B cell (primary cell): Measurements from ENCODE around the gene PRDX3. TPM values are rescaled to one million over a fixed set of nuclear protein-coding genes. Genes with fewer than 3 reads are reported as not detected.

Experiments used
- ATAC-seq: fragments of 200-7000 bp; cut with Tn5 transposase; one replicate; pipeline ENCODE4 v1.10.0; 2021; ENCODE audit warnings: low read depth, mild to moderate bottlenecking, moderate number of reproducible peaks, moderate library complexity
- CTCF ChIA-PET: fragments of 350-600 bp; sonication (Branson Sonifier 250); formaldehyde crosslinking; loops from one replicate; lab custom pipeline; 2021; ENCODE audit warnings: antibody characterized with exemption, inconsistent platforms; lab: Charles Lee
- POLR2A ChIA-PET: fragments of 350-600 bp; sonication (Branson Sonifier 250); formaldehyde crosslinking; loops from one replicate; lab custom pipeline; 2021; ENCODE audit warnings: antibody characterized with exemption; lab: Charles Lee
- DNase-seq: peaks from one replicate; pipeline ENCODE4 v3.0.0; 2013
- H2AFZ ChIP-seq: 2 replicates; pipeline ENCODE4 v1.6.1; 2012; ENCODE audit warnings: mild to moderate bottlenecking, low read depth, low read length; ENCODE audit not compliant: insufficient read depth, poor library complexity, severe bottlenecking
- H3K27ac ChIP-seq, 2 donors: 1 replicate in 1 of 2; 2 replicates in 1 of 2; pipeline ENCODE4 v1.5.1; 2012 to 2013; ENCODE audit warnings: low read length in 2 of 2, mild to moderate bottlenecking in 2 of 2, moderate library complexity in 1 of 2
- H3K27me3 ChIP-seq, 4 experiments: fragments of 200-600 bp in 1 of 4; sonication (generic) in 1 of 4; replicated peaks in 1 of 4; 1 replicate in 2 of 4; 2 replicates in 2 of 4; pipeline versions ENCODE4 v1.6.1 to v1.7.0; 2013 to 2016; ENCODE audit warnings: low read length in 3 of 4, mild to moderate bottlenecking in 2 of 4, mixed read lengths in 1 of 4, moderate library complexity in 1 of 4; ENCODE audit not compliant: insufficient read depth in 4 of 4, control insufficient read depth in 3 of 4; ENCODE audit errors: control extremely low read depth in 1 of 4
- H3K36me3 ChIP-seq, 2 experiments: replicated peaks in 1 of 2; 1 replicate in 1 of 2; 2 replicates in 1 of 2; pipeline versions ENCODE4 v1.6.1 to v1.7.1; 2013; ENCODE audit warnings: low read length in 1 of 2; ENCODE audit not compliant: insufficient read depth in 2 of 2, control insufficient read depth in 1 of 2; ENCODE audit errors: control extremely low read depth in 1 of 2, extremely low read depth in 1 of 2
- H3K4me1 ChIP-seq, 2 donors: fragments of 200-600 bp in 1 of 2; sonication (generic) in 1 of 2; 1 replicate in 1 of 2; 2 replicates in 1 of 2; pipeline versions ENCODE4 v1.5.1 to v1.6.1; 2013 to 2017; ENCODE audit warnings: low read length in 2 of 2; ENCODE audit not compliant: control insufficient read depth in 2 of 2, insufficient read depth in 2 of 2
- H3K4me2 ChIP-seq: replicated peaks from 2 replicates; pipeline ENCODE3; 2012; ENCODE audit warnings: mild to moderate bottlenecking, low read depth, low read length; ENCODE audit not compliant: poor library complexity, severe bottlenecking
- H3K4me3 ChIP-seq, 5 experiments: fragments of 200-600 bp in 1 of 5; sonication (generic) in 1 of 5; 1 replicate in 3 of 5; 2 replicates in 2 of 5; pipeline versions ENCODE4 v1.5.1 to v1.7.0; 2011 to 2016; ENCODE audit warnings: low read length in 4 of 5, mild to moderate bottlenecking in 4 of 5, low read depth in 2 of 5, control low read depth in 1 of 5, moderate library complexity in 1 of 5; ENCODE audit not compliant: insufficient read depth in 1 of 5; ENCODE audit errors: control extremely low read depth in 1 of 5, extremely low read depth in 1 of 5
- H3K79me2 ChIP-seq: fragments of 200-600 bp; sonication (generic); one replicate; pipeline ENCODE4 v1.6.0; 2016; ENCODE audit warnings: low read length; ENCODE audit not compliant: control insufficient read depth, insufficient read depth
- H3K9ac ChIP-seq: fragments of 200-600 bp; sonication (generic); 2 replicates; pipeline ENCODE4 v1.6.1; 2017; ENCODE audit warnings: mild to moderate bottlenecking, low read length, moderate library complexity
- H3K9me3 ChIP-seq, 3 donors: one replicate each; pipeline versions ENCODE4 v1.6.1 to v1.7.1; 2013; ENCODE audit warnings: low read length in 2 of 3; ENCODE audit not compliant: control insufficient read depth in 2 of 3, insufficient read depth in 1 of 3; ENCODE audit errors: control extremely low read depth in 1 of 3
- H4K20me1 ChIP-seq: 2 replicates; pipeline ENCODE4 v1.6.0; 2012; ENCODE audit warnings: mild to moderate bottlenecking, low read length; ENCODE audit not compliant: insufficient read depth, control insufficient read depth, poor library complexity, severe bottlenecking
- H3K27ac Mint-ChIP-seq: one replicate; pipeline ENCODE4 v1.8.0; 2021; ENCODE audit warnings: mixed read lengths
- H3K27me3 Mint-ChIP-seq: one replicate; pipeline ENCODE4 v1.8.0; 2021; ENCODE audit warnings: mixed read lengths
- H3K4me1 Mint-ChIP-seq: one replicate; pipeline ENCODE4 v1.8.0; 2021; ENCODE audit warnings: mixed read lengths
- H3K4me3 Mint-ChIP-seq: one replicate; pipeline ENCODE4 v1.8.0; 2021; ENCODE audit warnings: mixed read lengths
- H3K9me3 Mint-ChIP-seq: one replicate; pipeline ENCODE4 v1.8.0; 2022; ENCODE audit warnings: mixed read lengths; ENCODE audit not compliant: insufficient read depth
- CTCF ChIP-seq: fragments of 200-600 bp; IDR thresholded peaks from one replicate; pipeline ENCODE4 v1.8.0; 2022; ENCODE audit warnings: antibody characterized with exemption, mild to moderate bottlenecking
- EZH2 ChIP-seq: IDR thresholded peaks from 2 replicates; pipeline ENCODE4 v1.6.1; 2012; ENCODE audit warnings: borderline replicate concordance, low read depth, mild to moderate bottlenecking, moderate library complexity, low read length; ENCODE audit not compliant: insufficient read depth, poor library complexity, severe bottlenecking
- WGBS: methylation state at CpG from one replicate; pipeline ENCODE4 v1.1.5; 2013; ENCODE audit warnings: missing lambda C conversion rate; ENCODE audit not compliant: insufficient coverage; 5-methylcytosine and 5-hydroxymethylcytosine counted together
- intact Hi-C: fragments of 100-400 bp; cut with micrococcal nuclease; formaldehyde crosslinking; loops from one replicate; pipeline ENCODE4 v1.10.0; 2022
- polyA plus RNA-seq: library from polyadenylated mRNA; depleted of rRNA; stranded (reverse); fragments of >200 nt; gene quantifications from 2 replicates; pipeline ENCODE4 v1.2.3, GENCODE V29; 2012
- total RNA-seq, 2 donors: library from RNA; stranded (reverse); fragments of 120-200 nt in 1 of 2; gene quantifications; 1 replicate in 1 of 2; 2 replicates in 1 of 2; pipeline versions ENCODE4 v1.2.3 to v1.2.4, GENCODE V29; 2013 to 2022

PRDX3 gene
- total and polyA plus RNA-seq, 2 donors (not counting 1 experiment from before 2014, with no cell fraction given) = 18.0 to 36.3 TPM

GRCh38 chr10:119149729-119150128, 28.9 kb downstream of the PRDX3 start:
- H3K27me3 ChIP-seq = no peaks in the 10 kb centered on the region
- no peak for DNase-seq
- no peak overlapping the region for H3K4me3 ChIP-seq
- no peak overlapping the region for H3K27ac ChIP-seq
- ATAC-seq = no peak
- H3K9me3 ChIP-seq = peaks cover 0 to 1% (median 0%) of the 10 kb centered on the region in 3 donors
- H3K9ac ChIP-seq = no peak overlapping the region
- ChIA-PET CTCF (no interaction called here), POLR2A (no interaction called here)
- H3K79me2 ChIP-seq = no peaks in the 10 kb centered on the region
- intact Hi-C loops = no loop called here
- no peaks in the 10 kb centered on the region for H4K20me1 ChIP-seq
- 91% methylated on average over 9 of the region's 13 CpGs for WGBS
- no peak overlapping the region for H3K27ac Mint-ChIP-seq
- no peak overlapping the region for H2AFZ ChIP-seq
- H3K9me3 Mint-ChIP-seq = no peaks in the 10 kb centered on the region
- H3K4me2 ChIP-seq = no peak overlapping the region
- H3K27me3 Mint-ChIP-seq = no peaks in the 10 kb centered on the region
- no peak overlapping the region for H3K4me3 Mint-ChIP-seq
- peaks cover 3 to 33% of the 10 kb centered on the region in 2 experiments for H3K36me3 ChIP-seq
- no peaks in the 10 kb centered on the region for H3K4me1 ChIP-seq
- no peaks in the 10 kb centered on the region for H3K4me1 Mint-ChIP-seq
- TF ChIP-seq CTCF (no peak), EZH2 (no peak)

- Mint-ChIP-seq H3K9me3 (no peaks in the 10 kb centered on the region), H3K4me3 (no peak overlapping the region), H3K4me1 (no peaks in the 10 kb centered on the region), H3K27ac (no peak overlapping the region), H3K27me3 (no peaks in the 10 kb centered on the region)
- CTCF ChIA-PET = no interaction called here
- H3K4me1 ChIP-seq = no peaks in the 10 kb centered on the region
- no peak overlapping the region for H3K4me3 ChIP-seq
- no peak overlapping the region for H3K27ac ChIP-seq
- no peak for DNase-seq
- no peak for ATAC-seq
- TF ChIP-seq CTCF = no peak
- TF ChIP-seq EZH2 = no peak
- H3K9me3 ChIP-seq = peaks cover 0 to 1% (median 0%) of the 10 kb centered on the region in 3 donors
- H3K79me2 ChIP-seq = no peaks in the 10 kb centered on the region
- WGBS = 94% methylated on average over 5 of the region's 8 CpGs
- no peak overlapping the region for H2AFZ ChIP-seq
- H3K4me2 ChIP-seq = no peak overlapping the region
- no peak overlapping the region for H3K9ac ChIP-seq
- peaks cover 1 to 29% of the 10 kb centered on the region in 2 experiments for H3K36me3 ChIP-seq
- intact Hi-C loops = no loop called here
- H3K27me3 ChIP-seq = no peaks in the 10 kb centered on the region
- POLR2A ChIA-PET = no interaction called here
- no peaks in the 10 kb centered on the region for H4K20me1 ChIP-seq
Observed at GRCh38 chr10:119149157-119149556, 29.5 kb downstream of the PRDX3 start.
